Keratinocyte (primary cell): ENCODE results near the gene GRK5. TPM values are rescaled to one million over a fixed set of nuclear protein-coding genes. Genes with fewer than 3 reads are reported as not detected.

ENCODE experiments used
- DNase-seq: peaks from one replicate; pipeline ENCODE4 v3.0.0-alpha.2; 2011; ENCODE audit warnings: low read depth, missing footprints, low spot score
- FAIRE-seq: peaks from 2 replicates; lab custom pipeline; 2011; peaks lifted over from hg19 to GRCh38; lab: Jason Lieb, UNC
- H2AFZ ChIP-seq: 2 replicates; pipeline ENCODE4 v1.6.0; 2012; ENCODE audit warnings: low read length, control low read depth, inconsistent platforms; ENCODE audit not compliant: control insufficient read depth
- H3K27ac ChIP-seq: 2 replicates; pipeline ENCODE4 v1.5.1; 2011; ENCODE audit warnings: low read length; ENCODE audit not compliant: control insufficient read depth, insufficient read depth
- H3K27me3 ChIP-seq: 3 replicates; pipeline ENCODE4 v1.6.0; 2011; ENCODE audit warnings: low read length; ENCODE audit not compliant: control insufficient read depth, insufficient read depth; ENCODE audit errors: extremely low read depth
- H3K36me3 ChIP-seq, 2 experiments: 2 replicates in 1 of 2; 3 replicates in 1 of 2; pipeline ENCODE4 v1.5.1; 2011; ENCODE audit warnings: low read length in 2 of 2, mild to moderate bottlenecking in 1 of 2; ENCODE audit not compliant: control insufficient read depth in 2 of 2, insufficient read depth in 2 of 2; ENCODE audit errors: extremely low read depth in 1 of 2
- H3K4me1 ChIP-seq: 3 replicates; pipeline ENCODE4 v1.5.1; 2011; ENCODE audit warnings: low read length; ENCODE audit not compliant: control insufficient read depth, insufficient read depth; ENCODE audit errors: extremely low read depth
- H3K4me2 ChIP-seq: 3 replicates; pipeline ENCODE4 v1.6.0; 2011; ENCODE audit warnings: low read depth, low read length; ENCODE audit not compliant: control insufficient read depth, insufficient read depth; ENCODE audit errors: extremely low read depth
- H3K4me3 ChIP-seq, 3 experiments: fragments of 200-600 bp in 1 of 3; sonication (generic) in 1 of 3; 2 replicates in 2 of 3; 3 replicates in 1 of 3; pipeline ENCODE4 v1.5.1; 2011 to 2016; ENCODE audit warnings: low read length in 3 of 3, mild to moderate bottlenecking in 3 of 3, control low read depth in 2 of 3, inconsistent platforms in 1 of 3, low read depth in 1 of 3, mixed read lengths in 1 of 3, mixed run types in 1 of 3, moderate library complexity in 1 of 3; ENCODE audit not compliant: control insufficient read depth in 2 of 3, insufficient read depth in 2 of 3; ENCODE audit errors: extremely low read depth in 1 of 3
- H3K79me2 ChIP-seq: 2 replicates; pipeline ENCODE4 v1.6.0; 2012; ENCODE audit warnings: low read length; ENCODE audit not compliant: control insufficient read depth, insufficient read depth
- H3K9ac ChIP-seq: 3 replicates; pipeline ENCODE4 v1.6.0; 2011; ENCODE audit warnings: low read length; ENCODE audit not compliant: control insufficient read depth, insufficient read depth; ENCODE audit errors: extremely low read depth
- H3K9me1 ChIP-seq: 3 replicates; pipeline ENCODE4 v1.6.0; 2011; ENCODE audit warnings: low read length; ENCODE audit not compliant: control insufficient read depth, insufficient read depth; ENCODE audit errors: extremely low read depth
- H3K9me3 ChIP-seq: 2 replicates; pipeline ENCODE4 v1.5.1; 2012; ENCODE audit warnings: low read depth, low read length; ENCODE audit not compliant: control insufficient read depth
- H4K20me1 ChIP-seq: 3 replicates; pipeline ENCODE4 v1.6.0; 2011; ENCODE audit warnings: low read length; ENCODE audit not compliant: control insufficient read depth, insufficient read depth; ENCODE audit errors: extremely low read depth
- CTCF ChIP-seq, 3 experiments: IDR thresholded peaks in 1 of 3; conservative IDR thresholded peaks in 1 of 3; optimal IDR thresholded peaks in 1 of 3; 2 replicates in 2 of 3; 3 replicates in 1 of 3; pipeline versions ENCODE3 to v1.5.1; 2011; ENCODE audit warnings: low read length in 3 of 3, mild to moderate bottlenecking in 3 of 3, moderate library complexity in 2 of 3, control low read depth in 1 of 3, inconsistent platforms in 1 of 3; ENCODE audit not compliant: insufficient read depth in 2 of 3; ENCODE audit errors: extremely low read depth in 1 of 3
- EZH2 ChIP-seq: IDR thresholded peaks from one replicate; pipeline ENCODE4 v1.6.1; 2012; ENCODE audit warnings: inconsistent platforms, mild to moderate bottlenecking, low read length, moderate library complexity
- dilution Hi-C: fragments of 300-500 bp; cut with MboI; formaldehyde crosslinking; loops from one replicate; pipeline ENCODE4 v1.7.0; 2020; ENCODE audit warnings: low sequenced_read_pairs; ENCODE audit not compliant: extremely low pct_ligation_motif_present
- polyA plus RNA-seq, 5 experiments: library from polyadenylated mRNA; depleted of rRNA in 3 of 5; stranded (reverse) in 3 of 5; stranded (forward) in 1 of 5; unstranded in 1 of 5; fragments of >200 nt; gene quantifications; 1 replicate in 1 of 5; 2 replicates in 3 of 5; 3 replicates in 1 of 5; pipeline versions ENCODE4 v1.2.1 to v1.2.3, GENCODE V29; 2011 to 2012; ENCODE audit warnings: missing spikeins in 2 of 5, low read depth in 1 of 5, low replicate concordance in 1 of 5

GRK5 gene
- polyA plus RNA-seq, 1 donor (not counting 4 experiments of a cell fraction or from before 2014, with no cell fraction given) = 7.6 TPM

GRCh38 chr10:119190353-119190752 lies 17.0 kb upstream of the GRK5 start:
- peak; percentile 98 for DNase-seq
- peak; percentile 97 for FAIRE-seq
- no peak for TF ChIP-seq EZH2
- no peak for TF ChIP-seq CTCF (optimal IDR thresholded peaks at IDR 0.05 in 1 of 3, IDR thresholded peaks at IDR 0.05 in 1 of 3, conservative IDR thresholded peaks at IDR 0.05 in 1 of 3; ENCODE audit: extremely low read depth in 1 of 3, insufficient read depth in 2 of 3, low read length in 3 of 3)

GRCh38 chr10:119190954-119191785 lies 16.2 kb upstream of the GRK5 start:
- Histone ChIP-seq H3K9ac (no peak overlapping the region), H3K4me2 (no peak overlapping the region)

More at GRCh38 chr10:119190353-119190752, 17.0 kb upstream of the GRK5 start:
- Histone ChIP-seq H3K27me3 (no peaks in the 10 kb centered on the region), H3K9me3 (no peaks in the 10 kb centered on the region), H3K4me1 (peaks cover 15% of the 10 kb centered on the region), H4K20me1 (no peaks in the 10 kb centered on the region), H2AFZ (no peak overlapping the region), H3K9ac (no peak overlapping the region), H3K4me2 (peak overlapping the region; percentile 10), H3K36me3 (no peaks in the 10 kb centered on the region), H3K27ac (peak overlapping the region; percentile 41), H3K9me1 (no peaks in the 10 kb centered on the region), H3K4me3 (no peak overlapping the region), H3K79me2 (no peaks in the 10 kb centered on the region)
- dilution Hi-C loops = no loop called here

More at GRCh38 chr10:119190954-119191785, 16.2 kb upstream of the GRK5 start:
- Histone ChIP-seq H3K9me1 (no peaks in the 10 kb centered on the region), H4K20me1 (no peaks in the 10 kb centered on the region), H3K9me3 (no peaks in the 10 kb centered on the region), H3K27ac (no peak overlapping the region), H3K79me2 (no peaks in the 10 kb centered on the region), H3K36me3 (no peaks in the 10 kb centered on the region), H3K27me3 (no peaks in the 10 kb centered on the region), H3K4me3 (no peak overlapping the region), H2AFZ (no peak overlapping the region), H3K4me1 (peaks cover 17% of the 10 kb centered on the region)
- DNase-seq (no peak), FAIRE-seq (no peak)
- TF ChIP-seq EZH2 (no peak), CTCF (optimal IDR thresholded peaks at IDR 0.05 in 1 of 3, IDR thresholded peaks at IDR 0.05 in 1 of 3, conservative IDR thresholded peaks at IDR 0.05 in 1 of 3; ENCODE audit: extremely low read depth in 1 of 3, insufficient read depth in 2 of 3, low read length in 3 of 3) (no peak)
- dilution Hi-C loops = no loop called here
